Progenitor cell of endocrine pancreas (in vitro differentiated cells): ENCODE data around the gene TWF2. TPM values are rescaled to one million over a fixed set of nuclear protein-coding genes. Genes with fewer than 3 reads are reported as not detected.

ENCODE experiments used
- DNase-seq: peaks from one replicate; pipeline ENCODE4 v3.0.0; 2021; ENCODE audit warnings: low spot score; ENCODE audit not compliant: unreplicated experiment
- H3K27ac Mint-ChIP-seq: 2 replicates; pipeline ENCODE4 v1.8.0; 2021; ENCODE audit warnings: mild to moderate bottlenecking, moderate library complexity, mixed read lengths
- H3K27me3 Mint-ChIP-seq: 2 replicates; pipeline ENCODE4 v1.8.0; 2021; ENCODE audit warnings: mixed read lengths
- H3K36me3 Mint-ChIP-seq: 2 replicates; pipeline ENCODE4 v1.8.0; 2022; ENCODE audit warnings: mixed read lengths; ENCODE audit not compliant: insufficient read depth
- H3K4me1 Mint-ChIP-seq: 2 replicates; pipeline ENCODE4 v1.8.0; 2021; ENCODE audit warnings: low read depth, mixed read lengths
- H3K4me3 Mint-ChIP-seq: 2 replicates; pipeline ENCODE4 v1.8.0; 2021; ENCODE audit warnings: low read depth, mild to moderate bottlenecking, moderate library complexity, mixed read lengths
- H3K9me3 Mint-ChIP-seq: 2 replicates; pipeline ENCODE4 v1.8.0; 2021; ENCODE audit warnings: low read depth, mixed read lengths
- CTCF ChIP-seq: fragments of 200-600 bp; sonication (generic); IDR thresholded peaks from one replicate; pipeline ENCODE4 v1.5.0; 2021; ENCODE audit warnings: antibody characterized with exemption, mild to moderate bottlenecking; ENCODE audit not compliant: unreplicated experiment
- total RNA-seq: library from RNA; stranded (reverse); gene quantifications from 2 replicates; pipeline ENCODE4 v1.2.1, GENCODE V29; 2021

The TWF2 gene
- total RNA-seq, 1 donor from 2014 or later, result 27.6 TPM

DNA sequence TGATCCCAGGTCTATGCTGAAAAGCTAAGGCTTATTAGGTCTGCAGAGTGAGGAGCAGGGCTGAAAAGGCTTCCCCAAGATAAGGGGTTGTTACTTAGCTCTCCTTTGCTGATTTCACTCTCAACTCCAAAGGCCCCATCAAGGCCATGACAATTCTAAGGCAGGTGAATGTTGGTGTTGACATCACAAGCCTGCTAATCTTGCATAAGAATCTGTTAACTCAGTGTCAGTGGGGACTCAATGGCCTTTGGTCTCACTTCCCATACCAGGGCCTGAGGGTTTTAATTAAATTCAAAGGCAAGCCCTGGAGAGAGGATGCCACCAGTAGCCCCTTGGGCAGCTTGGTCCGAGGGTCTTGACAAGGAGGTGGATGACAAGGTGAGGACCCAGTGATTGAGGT, 50.4 kb downstream of the TWF2 start:
- no peaks in the 10 kb centered on the region for H3K27me3 Mint-ChIP-seq
- H3K9me3 Mint-ChIP-seq, result no peaks in the 10 kb centered on the region
- H3K4me1 Mint-ChIP-seq, result peaks cover 17% of the 10 kb centered on the region
- H3K4me3 Mint-ChIP-seq, result no peak overlapping the region
- no peak overlapping the region for H3K27ac Mint-ChIP-seq
- no peak for TF ChIP-seq CTCF
- no peak for DNase-seq
- H3K36me3 Mint-ChIP-seq, result no peaks in the 10 kb centered on the region

GRCh38 chr3:52186729-52187128, 52.2 kb downstream of the TWF2 start:
- no peaks in the 10 kb centered on the region for H3K27me3 Mint-ChIP-seq
- no peak for TF ChIP-seq CTCF
- H3K36me3 Mint-ChIP-seq, result no peaks in the 10 kb centered on the region
- DNase-seq, result no peak
- H3K4me1 Mint-ChIP-seq, result peaks cover 25% of the 10 kb centered on the region
- H3K27ac Mint-ChIP-seq, result no peak overlapping the region
- no peaks in the 10 kb centered on the region for H3K9me3 Mint-ChIP-seq
- no peak overlapping the region for H3K4me3 Mint-ChIP-seq

GRCh38 chr3:52185837-52186236, 53.1 kb downstream of the TWF2 start:
- Mint-ChIP-seq H3K4me1 (peaks cover 25% of the 10 kb centered on the region), H3K27ac (no peak overlapping the region)

DNA sequence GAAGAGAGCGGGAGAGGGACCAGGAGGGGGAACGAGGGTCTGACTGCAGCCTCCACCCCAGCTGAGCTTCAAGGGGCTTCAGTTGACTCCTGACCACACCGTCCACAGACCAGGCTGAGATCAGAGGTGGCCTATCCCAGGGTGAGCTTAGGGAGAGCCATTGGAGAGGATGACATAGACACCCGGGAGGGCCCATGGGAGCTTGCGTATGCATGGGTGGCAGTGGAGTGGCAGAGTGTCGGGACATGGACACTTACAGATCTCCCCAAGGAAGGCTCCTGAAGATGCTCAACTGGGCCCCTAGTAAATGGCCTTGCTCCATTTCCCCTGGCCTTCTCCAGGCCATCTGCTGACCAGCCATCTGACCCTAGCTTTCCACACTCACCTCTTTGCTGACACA, 53.6 kb downstream of the TWF2 start:
- no peak for TF ChIP-seq CTCF
- H3K27ac Mint-ChIP-seq, result no peak overlapping the region
- no peaks in the 10 kb centered on the region for H3K36me3 Mint-ChIP-seq
- peaks cover 23% of the 10 kb centered on the region for H3K4me1 Mint-ChIP-seq
- H3K27me3 Mint-ChIP-seq, result no peaks in the 10 kb centered on the region
- H3K4me3 Mint-ChIP-seq, result no peak overlapping the region
- no peak for DNase-seq
- H3K9me3 Mint-ChIP-seq, result no peaks in the 10 kb centered on the region

More at GRCh38 chr3:52185837-52186236, 53.1 kb downstream of the TWF2 start:
- no peaks in the 10 kb centered on the region for H3K27me3 Mint-ChIP-seq
- H3K9me3 Mint-ChIP-seq, result no peaks in the 10 kb centered on the region
- no peak overlapping the region for H3K4me3 Mint-ChIP-seq
- TF ChIP-seq CTCF, result no peak
- no peaks in the 10 kb centered on the region for H3K36me3 Mint-ChIP-seq
- no peak for DNase-seq

GRCh38 chr3:52184690-52185089, 54.3 kb downstream of the TWF2 start:
- no peaks in the 10 kb centered on the region for H3K9me3 Mint-ChIP-seq
- TF ChIP-seq CTCF, result no peak
- H3K27me3 Mint-ChIP-seq, result no peaks in the 10 kb centered on the region
- no peak overlapping the region for H3K4me3 Mint-ChIP-seq
- no peak overlapping the region for H3K27ac Mint-ChIP-seq
- peaks cover 23% of the 10 kb centered on the region for H3K4me1 Mint-ChIP-seq
- no peak for DNase-seq
- H3K36me3 Mint-ChIP-seq, result no peaks in the 10 kb centered on the region
